Articular chondrocyte of knee joint (primary cell): ENCODE results near the gene MAPT. TPM values are rescaled to one million over a fixed set of nuclear protein-coding genes. Genes with fewer than 3 reads are reported as not detected.

Experiments used
- small RNA-seq: library from RNA; depleted of rRNA; stranded (forward); fragments of <200 nt; gene quantifications from one replicate; pipeline ENCODE3, GENCODE V24; 2012
- total RNA-seq: library from RNA; depleted of rRNA; stranded (reverse); fragments of >200 nt; gene quantifications from 2 replicates; pipeline ENCODE4 v1.2.3, GENCODE V29; 2012

Gene MAPT
- total RNA-seq: 0.43 and 1.2 TPM in 2 replicates

DNA sequence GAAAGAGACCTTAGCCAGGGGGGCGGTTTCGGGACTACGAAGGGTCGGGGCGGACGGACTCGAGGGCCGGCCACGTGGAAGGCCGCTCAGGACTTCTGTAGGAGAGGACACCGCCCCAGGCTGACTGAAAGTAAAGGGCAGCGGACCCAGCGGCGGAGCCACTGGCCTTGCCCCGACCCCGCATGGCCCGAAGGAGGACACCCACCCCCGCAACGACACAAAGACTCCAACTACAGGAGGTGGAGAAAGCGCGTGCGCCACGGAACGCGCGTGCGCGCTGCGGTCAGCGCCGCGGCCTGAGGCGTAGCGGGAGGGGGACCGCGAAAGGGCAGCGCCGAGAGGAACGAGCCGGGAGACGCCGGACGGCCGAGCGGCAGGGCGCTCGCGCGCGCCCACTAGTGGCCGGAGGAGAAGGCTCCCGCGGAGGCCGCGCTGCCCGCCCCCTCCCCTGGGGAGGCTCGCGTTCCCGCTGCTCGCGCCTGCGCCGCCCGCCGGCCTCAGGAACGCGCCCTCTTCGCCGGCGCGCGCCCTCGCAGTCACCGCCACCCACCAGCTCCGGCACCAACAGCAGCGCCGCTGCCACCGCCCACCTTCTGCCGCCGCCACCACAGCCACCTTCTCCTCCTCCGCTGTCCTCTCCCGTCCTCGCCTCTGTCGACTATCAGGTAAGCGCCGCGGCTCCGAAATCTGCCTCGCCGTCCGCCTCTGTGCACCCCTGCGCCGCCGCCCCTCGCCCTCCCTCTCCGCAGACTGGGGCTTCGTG lies at the start of gene MAPT:
MAPT (plus strand) TSS at position 533 of the 763 bp plus-strand sequence. CDS start 67,784 bp downstream, outside the sequence.

GRCh38 chr17:45844695-45845375 lies 49.5 kb upstream of the MAPT start, which contains the start of gene SPPL2C:
Gene SPPL2C (plus strand): TSS chr17:45844881. CDS start chr17:45844907, 26 bp downstream.

DNA sequence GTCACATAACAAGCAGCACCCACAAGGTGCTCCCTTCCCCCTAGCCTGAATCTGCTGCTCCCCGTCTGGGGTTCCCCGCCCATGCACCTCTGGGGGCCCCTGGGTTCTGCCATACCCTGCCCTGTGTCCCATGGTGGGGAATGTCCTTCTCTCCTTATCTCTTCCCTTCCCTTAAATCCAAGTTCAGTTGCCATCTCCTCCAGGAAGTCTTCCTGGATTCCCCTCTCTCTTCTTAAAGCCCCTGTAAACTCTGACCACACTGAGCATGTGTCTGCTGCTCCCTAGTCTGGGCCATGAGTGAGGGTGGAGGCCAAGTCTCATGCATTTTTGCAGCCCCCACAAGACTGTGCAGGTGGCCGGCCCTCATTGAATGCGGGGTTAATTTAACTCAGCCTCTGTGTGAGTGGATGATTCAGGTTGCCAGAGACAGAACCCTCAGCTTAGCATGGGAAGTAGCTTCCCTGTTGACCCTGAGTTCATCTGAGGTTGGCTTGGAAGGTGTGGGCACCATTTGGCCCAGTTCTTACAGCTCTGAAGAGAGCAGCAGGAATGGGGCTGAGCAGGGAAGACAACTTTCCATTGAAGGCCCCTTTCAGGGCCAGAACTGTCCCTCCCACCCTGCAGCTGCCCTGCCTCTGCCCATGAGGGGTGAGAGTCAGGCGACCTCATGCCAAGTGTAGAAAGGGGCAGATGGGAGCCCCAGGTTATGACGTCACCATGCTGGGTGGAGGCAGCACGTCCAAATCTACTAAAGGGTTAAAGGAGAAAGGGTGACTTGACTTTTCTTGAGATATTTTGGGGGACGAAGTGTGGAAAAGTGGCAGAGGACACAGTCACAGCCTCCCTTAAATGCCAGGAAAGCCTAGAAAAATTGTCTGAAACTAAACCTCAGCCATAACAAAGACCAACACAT lies 104.9 kb downstream of the MAPT start, which contains the start of gene STH:
STH (plus strand) TSS at position 264 of the 913 bp plus-strand sequence; CDS start at position 294, 30 bp downstream.

Small RNAs within 50 kb of the gene (small RNA-seq; reads per million reads assigned to genes)
- gene RF00017: not detected

Other genes starting within 250 kb of the MAPT start
- not detected in 2 replicates for gene CRHR1, start 110.2 kb upstream of the MAPT start, total RNA-seq
- gene SPPL2C, start 49.7 kb upstream of the MAPT start, total RNA-seq: not detected in 2 replicates
- gene STH, start 104.7 kb downstream of the MAPT start, total RNA-seq: not detected in 2 replicates